Calu3 (cell line): ENCODE results near the gene STX8. TPM values are rescaled to one million over a fixed set of nuclear protein-coding genes. Genes with fewer than 3 reads are reported as not detected.

Experiments used
- BruUV-seq: library from RNA; stranded (reverse); fragments of 400-500 nt; replicated peaks from 2 replicates; lab custom pipeline; 2021; lab: Mats Ljungman, UMichigan
- CTCF ChIA-PET: fragments of 300-600 bp; sonication (Branson Sonifier 250); formaldehyde crosslinking; loops from one replicate; lab custom pipeline; 2022; ENCODE audit warnings: antibody characterized with exemption; lab: Charles Lee
- DNase-seq: peaks from one replicate; pipeline ENCODE4 v3.0.0; 2022
- H3K27ac Mint-ChIP-seq: one replicate; pipeline ENCODE4 v1.8.0; 2022; ENCODE audit warnings: mixed read lengths; ENCODE audit not compliant: unreplicated experiment
- H3K27me3 Mint-ChIP-seq: one replicate; pipeline ENCODE4 v1.8.0; 2022; ENCODE audit warnings: mixed read lengths; ENCODE audit not compliant: unreplicated experiment
- H3K36me3 Mint-ChIP-seq: one replicate; pipeline ENCODE4 v1.8.0; 2022; ENCODE audit warnings: mild to moderate bottlenecking, moderate library complexity, mixed read lengths; ENCODE audit not compliant: insufficient read depth, unreplicated experiment
- H3K4me1 Mint-ChIP-seq: one replicate; pipeline ENCODE4 v1.8.0; 2022; ENCODE audit warnings: mild to moderate bottlenecking, low read depth, mixed read lengths; ENCODE audit not compliant: unreplicated experiment
- H3K4me3 Mint-ChIP-seq: one replicate; pipeline ENCODE4 v1.8.0; 2022; ENCODE audit warnings: mild to moderate bottlenecking, low read depth, moderate library complexity, mixed read lengths; ENCODE audit not compliant: unreplicated experiment
- H3K9me3 Mint-ChIP-seq: one replicate; pipeline ENCODE4 v1.8.0; 2022; ENCODE audit warnings: low read depth, mixed read lengths; ENCODE audit not compliant: unreplicated experiment
- CTCF ChIP-seq: fragments of 200-600 bp; IDR thresholded peaks from one replicate; pipeline ENCODE4 v1.8.0; 2022; ENCODE audit warnings: antibody characterized with exemption; ENCODE audit not compliant: unreplicated experiment
- intact Hi-C: fragments of 100-400 bp; cut with micrococcal nuclease; formaldehyde crosslinking; loops from one replicate; pipeline ENCODE4 v1.10.0; 2022; ENCODE audit not compliant: unreplicated experiment
- total RNA-seq: library from RNA; stranded (reverse); gene quantifications from 2 replicates; pipeline ENCODE4 v1.2.3, GENCODE V29; 2022

Gene STX8
- total RNA-seq, 1 experiment from 2014 or later = 32.4 TPM

GRCh38 chr17:9553596-9553995 lies 22.0 kb downstream of the STX8 start:
- DNase-seq = no peak
- Mint-ChIP-seq H3K27me3 (no peaks in the 10 kb centered on the region), H3K27ac (no peak overlapping the region), H3K9me3 (no peaks in the 10 kb centered on the region), H3K36me3 (no peaks in the 10 kb centered on the region), H3K4me3 (no peak overlapping the region), H3K4me1 (no peaks in the 10 kb centered on the region)
- CTCF ChIA-PET = no interaction called here
- no TSS peak for BruUV-seq
- TF ChIP-seq CTCF = no peak
- intact Hi-C loops = no loop called here

DNA sequence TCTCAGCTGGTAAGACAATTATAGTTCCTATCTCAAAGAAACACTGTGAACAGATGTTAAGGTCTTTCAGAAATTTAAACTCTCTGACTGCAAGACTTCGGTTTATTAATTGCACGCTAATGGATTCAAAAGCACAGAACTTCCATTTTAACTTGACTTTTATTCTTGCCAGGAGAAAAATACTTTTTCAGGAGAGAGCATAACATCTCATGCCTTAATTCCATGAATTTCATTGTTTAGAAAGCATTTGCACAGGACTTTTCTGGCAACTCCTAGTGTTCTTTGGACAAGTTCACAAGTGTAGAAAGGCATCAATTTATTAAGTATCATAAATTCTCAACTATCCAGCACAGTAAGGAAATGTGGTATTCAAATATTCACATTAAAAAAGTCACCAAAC lies 22.4 kb downstream of the STX8 start:
- intact Hi-C loops = no loop called here
- no TSS peak for BruUV-seq
- H3K9me3 Mint-ChIP-seq = no peaks in the 10 kb centered on the region
- H3K27ac Mint-ChIP-seq = no peak overlapping the region
- CTCF ChIA-PET = no interaction called here
- no peaks in the 10 kb centered on the region for H3K4me1 Mint-ChIP-seq
- H3K36me3 Mint-ChIP-seq = no peaks in the 10 kb centered on the region
- DNase-seq = no peak
- H3K4me3 Mint-ChIP-seq = no peak overlapping the region
- H3K27me3 Mint-ChIP-seq = no peaks in the 10 kb centered on the region
- TF ChIP-seq CTCF = no peak

DNA sequence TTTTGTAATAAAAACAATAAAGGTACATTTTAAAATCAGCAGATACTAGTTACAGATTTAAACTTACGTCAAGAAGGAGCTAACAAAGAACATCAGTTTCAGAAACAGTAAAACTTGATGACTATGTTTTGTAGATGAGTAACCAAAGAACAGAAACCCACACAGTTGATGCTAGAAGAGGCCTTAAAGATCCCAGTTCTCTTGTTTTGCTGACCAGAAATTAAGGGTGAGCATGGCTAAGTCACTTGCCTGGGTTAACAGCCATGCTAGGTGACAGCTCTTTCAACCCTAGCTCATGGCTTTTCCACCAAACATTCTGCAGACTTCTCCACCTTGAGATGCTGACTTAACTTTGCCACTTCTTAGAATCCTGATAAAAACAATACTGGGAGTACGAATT lies 26.4 kb downstream of the STX8 start:
- intact Hi-C loops = no loop called here
- Mint-ChIP-seq H3K4me1 (no peaks in the 10 kb centered on the region), H3K4me3 (no peak overlapping the region), H3K27me3 (no peaks in the 10 kb centered on the region), H3K27ac (no peak overlapping the region), H3K36me3 (no peaks in the 10 kb centered on the region), H3K9me3 (no peaks in the 10 kb centered on the region)
- CTCF ChIA-PET = no interaction called here
- no TSS peak for BruUV-seq
- no peak for DNase-seq
- no peak for TF ChIP-seq CTCF

DNA sequence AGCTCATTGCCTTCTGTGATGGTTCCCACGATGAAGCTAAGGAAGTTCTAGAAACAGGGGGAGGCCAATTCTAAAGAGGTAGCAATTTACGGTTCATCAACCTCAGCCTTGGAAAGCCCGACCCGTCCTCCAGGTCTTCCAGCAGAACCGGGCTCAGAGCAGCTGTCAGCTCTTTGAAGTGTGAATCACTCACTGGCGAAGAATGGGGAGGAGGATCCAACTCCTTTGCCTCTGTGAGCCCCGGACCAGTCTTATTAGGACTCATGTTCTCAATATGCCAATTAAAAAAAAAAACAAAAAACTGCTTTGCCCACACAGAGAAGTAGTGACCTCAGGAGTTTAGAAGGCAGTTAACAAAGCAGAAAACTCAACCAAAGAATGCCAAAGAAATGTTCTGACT lies 31.4 kb downstream of the STX8 start:
- intact Hi-C loops = no loop called here
- CTCF ChIA-PET = no interaction called here
- BruUV-seq = no TSS peak
- TF ChIP-seq CTCF = no peak
- H3K27ac Mint-ChIP-seq = no peak overlapping the region
- H3K4me1 Mint-ChIP-seq = no peaks in the 10 kb centered on the region
- H3K36me3 Mint-ChIP-seq = no peaks in the 10 kb centered on the region
- H3K4me3 Mint-ChIP-seq = no peak overlapping the region
- no peaks in the 10 kb centered on the region for H3K9me3 Mint-ChIP-seq
- no peaks in the 10 kb centered on the region for H3K27me3 Mint-ChIP-seq
- DNase-seq = no peak

DNA sequence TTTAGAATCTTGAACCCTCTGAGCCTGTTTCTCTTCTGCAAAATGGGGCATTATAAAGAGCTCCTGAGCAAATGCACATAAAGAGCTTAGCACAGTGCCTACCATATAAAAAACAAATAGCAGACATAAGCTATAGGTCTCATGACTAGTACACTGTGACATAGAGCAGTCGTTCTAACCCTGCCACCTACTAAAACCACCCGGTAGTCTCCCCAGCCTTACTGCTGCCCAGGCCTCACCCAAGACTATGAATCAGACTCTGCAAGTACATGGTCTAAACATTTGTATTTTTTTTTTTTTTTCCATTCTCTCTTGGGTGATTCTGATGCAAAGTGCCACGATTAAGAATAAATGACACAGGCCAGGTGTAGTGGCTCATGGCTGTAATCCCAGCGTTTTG lies 33.9 kb downstream of the STX8 start:
- CTCF ChIA-PET = no interaction called here
- TF ChIP-seq CTCF = no peak

More for the DNA sequence above, 33.9 kb downstream of the STX8 start:
- no peak overlapping the region for H3K27ac Mint-ChIP-seq
- intact Hi-C loops = no loop called here
- H3K4me3 Mint-ChIP-seq = no peak overlapping the region
- H3K36me3 Mint-ChIP-seq = no peaks in the 10 kb centered on the region
- no TSS peak for BruUV-seq
- H3K4me1 Mint-ChIP-seq = no peaks in the 10 kb centered on the region
- H3K9me3 Mint-ChIP-seq = no peaks in the 10 kb centered on the region
- DNase-seq = no peak
- H3K27me3 Mint-ChIP-seq = no peaks in the 10 kb centered on the region
